ENCODE measurements around the gene ADRM1.

The ADRM1 gene

DNA sequence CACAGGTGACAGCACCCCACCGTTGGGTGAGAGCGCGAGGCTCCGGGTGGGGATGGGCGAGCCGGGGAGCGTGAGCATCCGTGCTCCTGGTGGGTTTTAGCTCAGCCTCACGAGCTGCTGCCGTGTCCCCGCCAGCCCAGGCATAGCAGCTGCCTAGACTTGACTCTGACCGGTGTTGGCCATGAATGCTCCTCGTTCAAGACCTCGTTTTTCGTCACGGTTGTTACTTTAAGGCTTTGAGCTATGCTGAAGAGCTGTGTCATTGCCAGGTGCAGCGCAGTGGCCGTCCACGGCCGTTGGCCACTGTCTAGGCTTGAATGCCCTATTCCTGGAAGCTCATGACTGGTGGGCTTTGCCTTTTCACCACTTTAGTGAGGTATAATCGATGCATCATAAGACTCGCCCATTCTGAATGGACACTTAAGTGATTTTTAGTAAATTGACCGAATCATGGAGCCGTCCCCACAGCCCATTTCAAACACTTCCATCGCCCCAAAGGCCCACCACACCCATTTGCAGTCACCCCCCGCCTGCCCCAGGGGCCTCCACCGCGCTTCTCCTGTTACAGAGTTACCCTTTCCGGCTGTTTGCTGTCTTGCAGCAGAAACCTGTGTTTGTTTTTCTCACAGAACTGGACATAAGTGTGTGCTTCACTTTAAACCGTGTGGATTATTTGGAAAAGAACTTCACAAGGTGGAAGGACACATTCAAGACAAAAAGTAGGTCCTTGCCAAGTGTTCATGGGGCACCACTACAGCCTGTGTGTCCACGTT lies 21.4 kb upstream of the ADRM1 start:
- DNase-seq, result no peak

DNA sequence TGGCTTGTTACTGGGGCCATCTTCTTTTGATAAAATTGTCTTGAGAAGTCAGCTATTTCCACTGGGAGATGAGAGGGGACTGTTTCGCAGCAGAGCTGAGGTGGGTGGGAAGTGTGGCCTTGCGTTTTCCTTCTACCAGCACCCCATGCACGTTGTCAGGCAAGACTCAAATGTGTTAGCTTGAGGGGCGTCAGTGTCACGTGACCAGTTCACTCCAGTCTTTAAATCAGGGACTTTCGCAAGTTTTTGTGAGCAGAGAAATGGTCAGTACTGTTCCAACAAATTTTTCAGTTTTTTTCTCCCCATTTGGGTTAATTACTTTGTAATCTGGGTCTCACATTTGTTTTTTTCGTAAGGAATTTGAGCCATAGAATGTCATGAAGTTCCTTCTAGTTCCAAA lies 20.7 kb upstream of the ADRM1 start:
- DNase-seq, result no peak

DNA sequence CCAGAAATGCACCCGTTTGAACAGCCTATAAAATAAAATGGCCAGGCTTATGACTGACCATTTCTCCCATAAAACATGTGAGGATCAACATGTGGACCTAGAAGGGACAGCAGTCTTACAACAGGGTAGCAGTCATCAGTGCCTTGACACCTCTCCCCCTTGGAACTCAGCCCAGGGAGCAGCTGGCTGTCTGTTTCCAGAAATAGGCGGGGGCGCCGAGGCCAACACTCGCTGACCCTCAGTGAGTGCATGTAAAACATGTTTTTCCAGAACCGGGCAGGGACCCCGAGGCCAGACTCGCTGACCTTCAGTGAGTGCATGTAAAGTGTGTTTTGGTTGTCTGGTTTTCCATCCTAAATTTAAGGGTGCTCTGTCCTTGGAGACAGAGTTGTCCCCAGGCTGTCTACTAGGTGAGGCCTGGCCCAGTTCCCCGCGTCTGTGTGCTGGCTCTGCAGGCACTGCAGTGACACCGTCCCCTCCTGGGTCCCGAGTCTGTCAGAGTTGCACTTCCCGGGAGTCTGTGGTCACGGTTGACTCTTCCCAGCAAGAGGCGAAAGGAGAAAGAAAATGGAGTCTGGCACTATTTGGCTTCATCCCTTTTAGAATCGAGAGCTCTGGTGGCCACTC lies 19.8 kb upstream of the ADRM1 start:
- no peak for DNase-seq

DNA sequence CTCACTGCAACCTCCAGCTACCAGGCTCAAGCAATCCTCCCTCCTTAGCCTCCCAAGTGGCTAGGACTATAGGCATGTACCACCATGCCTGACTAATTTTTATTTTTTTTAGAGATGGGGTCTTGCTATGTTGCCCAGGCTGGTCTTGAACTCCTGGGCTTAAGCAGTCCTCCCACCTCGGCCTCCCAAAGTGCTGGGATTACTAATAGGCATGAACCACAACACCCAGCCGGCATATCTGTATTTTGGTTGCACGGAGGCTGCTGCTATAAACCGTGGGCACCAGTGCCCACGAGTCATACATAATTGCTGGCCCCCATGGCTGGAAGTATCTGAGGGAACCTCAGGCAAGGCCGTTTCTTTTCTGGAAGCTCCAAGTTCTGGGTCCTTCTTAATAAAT lies 18.3 kb upstream of the ADRM1 start:
- no peak for DNase-seq

DNA sequence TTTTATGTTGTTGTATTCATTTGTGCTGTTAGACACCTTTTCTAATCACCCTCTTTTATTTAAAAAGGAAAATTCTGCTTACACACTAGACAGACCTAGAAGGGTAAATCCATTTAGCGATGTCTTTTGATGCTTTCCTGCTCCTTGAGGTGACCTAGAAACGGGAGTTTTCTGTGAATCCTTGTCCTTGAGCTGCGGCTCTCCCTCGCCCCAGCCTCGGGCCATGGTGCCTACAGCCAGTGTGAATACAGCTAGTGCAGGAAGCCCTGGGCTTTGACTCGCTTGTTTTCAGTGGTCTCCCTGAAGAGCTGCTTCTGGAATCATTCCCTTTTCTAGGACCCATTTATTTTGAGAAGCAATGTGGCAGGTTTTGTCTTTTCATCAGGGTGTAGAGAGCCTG lies 17.6 kb upstream of the ADRM1 start:
- DNase-seq, result no peak

DNA sequence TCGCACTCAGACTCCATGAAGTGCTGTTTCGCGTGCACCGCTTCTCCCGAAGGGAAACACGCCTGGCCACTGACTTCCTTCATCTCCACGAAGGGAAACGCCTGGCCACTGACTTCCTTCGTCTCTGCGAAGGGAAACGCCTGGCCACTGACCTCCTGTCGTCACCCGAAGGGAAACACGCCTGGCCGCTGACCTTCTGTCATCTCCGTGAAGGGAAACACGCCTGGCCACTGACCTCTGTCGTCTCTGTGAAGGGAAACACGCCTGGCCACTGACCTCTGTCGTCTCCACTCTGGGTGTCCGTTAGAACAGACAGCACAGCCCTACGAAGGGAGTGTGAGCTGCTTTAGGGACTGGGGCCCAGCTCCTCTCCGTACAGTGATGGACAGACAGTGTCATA lies 17.1 kb upstream of the ADRM1 start:
- DNase-seq, result no peak

DNA sequence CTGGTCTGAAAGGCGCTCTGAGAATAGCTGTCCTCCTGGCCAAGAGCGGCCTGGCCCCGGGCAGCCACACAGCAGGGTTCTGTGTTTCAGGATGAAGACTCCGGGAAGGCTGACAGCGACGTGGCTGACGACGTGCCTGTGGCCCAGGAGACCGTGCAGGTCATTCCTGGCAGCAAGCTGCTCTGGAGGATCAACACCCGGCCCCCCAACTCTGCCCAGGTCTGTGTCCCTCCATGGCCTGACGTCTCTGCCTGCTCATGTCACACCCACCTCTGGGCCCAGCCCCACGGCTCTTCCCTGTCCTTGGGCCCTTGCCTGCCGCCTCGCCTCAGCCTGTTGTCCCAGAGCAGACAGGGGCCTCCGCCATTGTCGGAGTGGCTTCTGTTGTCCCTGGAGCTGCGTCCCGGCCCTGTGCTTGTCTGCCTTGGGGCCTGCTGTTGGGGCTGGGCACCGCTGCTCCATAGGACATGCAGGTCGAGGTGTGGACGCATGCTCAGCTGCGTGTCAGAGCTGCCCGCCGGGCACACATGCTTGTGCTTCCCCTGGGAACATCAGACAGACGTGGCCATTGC lies 16.2 kb upstream of the ADRM1 start:
- DNase-seq, result no peak

DNA sequence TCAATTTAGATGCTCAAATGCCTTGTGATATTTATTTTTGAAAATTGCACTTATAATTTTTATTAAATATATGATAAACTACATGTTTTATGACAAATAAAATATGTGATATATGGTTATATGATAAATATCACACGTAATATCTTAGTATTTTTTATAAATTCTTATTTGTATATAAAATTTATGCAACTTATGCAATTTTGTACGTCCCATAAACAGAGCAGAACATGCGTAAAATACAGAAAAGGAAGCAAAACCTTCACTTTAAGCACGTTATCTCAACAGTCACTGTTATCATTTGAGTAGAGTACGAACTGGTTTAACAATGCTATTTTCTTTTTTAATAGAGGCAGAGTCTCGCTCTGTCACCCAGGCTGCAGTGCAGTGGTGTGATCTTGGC lies 15.7 kb upstream of the ADRM1 start:
- no peak for DNase-seq

DNA sequence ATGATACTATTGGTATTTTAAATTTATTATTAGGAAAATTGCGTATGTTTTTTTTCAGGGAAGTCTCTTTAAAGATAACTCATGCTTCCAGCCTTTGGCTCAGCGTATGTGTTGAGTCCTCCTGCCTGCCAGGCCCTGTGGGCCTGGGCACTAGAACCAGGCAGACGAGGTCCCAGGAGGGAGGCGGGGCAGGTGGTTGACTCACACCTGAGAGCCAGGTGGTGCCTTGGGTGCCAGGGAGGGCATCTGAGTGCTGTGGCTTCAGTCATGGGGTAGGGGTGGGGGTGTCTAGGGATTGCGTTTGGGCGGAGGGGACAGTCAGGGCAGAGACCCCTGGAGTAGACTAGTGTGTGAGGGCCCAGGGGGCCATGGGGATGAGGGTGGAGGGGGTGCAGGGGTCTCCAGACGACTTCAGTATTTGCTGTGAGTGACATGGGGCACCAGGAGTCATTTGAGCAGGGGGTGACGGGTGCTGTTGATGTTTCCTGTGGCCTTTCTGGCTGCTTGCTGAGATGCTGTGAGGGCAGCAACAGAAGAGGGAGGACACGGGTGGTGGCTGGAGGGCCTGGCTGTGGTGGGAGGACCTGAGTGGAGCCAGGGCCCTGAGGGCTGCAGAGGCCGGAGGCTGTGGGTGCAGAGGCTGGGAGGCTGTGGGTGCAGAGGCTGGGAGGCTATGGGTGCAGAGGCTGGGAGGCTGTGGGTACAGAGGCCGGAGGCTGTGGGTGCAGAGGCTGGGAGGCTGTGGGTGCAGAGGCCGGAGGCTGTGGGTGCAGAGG lies 14.8 kb upstream of the ADRM1 start:
- DNase-seq, result no peak

DNA sequence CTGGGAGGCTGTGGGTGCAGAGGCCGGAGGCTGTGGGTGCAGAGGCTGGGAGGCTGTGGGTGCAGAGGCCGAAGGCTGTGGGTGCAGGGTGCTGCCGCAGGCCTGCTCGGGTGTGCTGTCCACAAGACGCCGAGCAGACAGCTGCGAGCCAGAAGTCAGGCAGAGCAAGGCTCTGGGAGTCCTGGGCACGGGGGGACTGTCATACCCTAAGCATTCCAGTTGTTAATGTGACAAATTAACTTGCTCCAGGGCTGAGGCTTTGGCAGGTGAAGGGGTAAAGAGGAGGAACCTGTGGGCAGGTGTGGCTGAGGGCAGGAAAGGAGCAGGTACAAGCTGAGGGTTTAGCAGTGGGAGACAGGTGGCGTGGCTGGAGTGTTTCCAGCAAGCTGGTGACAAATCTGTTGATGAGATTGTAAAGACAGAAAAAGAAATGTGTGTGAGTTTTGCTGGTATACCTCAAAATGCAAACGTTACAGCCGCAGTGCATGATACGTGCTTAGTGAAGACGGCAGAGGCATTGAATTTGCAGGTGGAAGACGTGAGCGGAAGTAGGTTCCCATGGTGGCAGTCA lies 14.2 kb upstream of the ADRM1 start:
- DNase-seq, result no peak

DNA sequence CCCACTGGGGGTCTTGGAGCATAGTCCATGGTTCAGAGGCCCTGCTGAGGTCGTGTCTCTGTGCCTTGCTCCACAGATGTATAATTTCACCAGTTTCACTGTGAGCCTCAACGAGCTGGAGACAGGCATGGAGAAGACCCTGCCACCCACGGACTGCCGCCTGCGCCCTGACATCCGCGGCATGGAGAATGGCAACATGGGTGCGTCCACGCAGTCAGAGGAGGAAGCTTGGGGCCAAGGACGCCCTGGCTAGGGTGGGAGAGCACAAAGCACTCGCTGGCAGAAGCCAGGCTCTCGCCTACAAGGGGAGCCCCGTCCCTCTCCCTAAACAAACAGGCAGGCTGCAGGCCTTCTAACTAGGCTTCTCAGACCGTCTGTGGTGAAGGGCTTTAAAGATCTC lies 13.7 kb upstream of the ADRM1 start:
- no peak for DNase-seq

DNA sequence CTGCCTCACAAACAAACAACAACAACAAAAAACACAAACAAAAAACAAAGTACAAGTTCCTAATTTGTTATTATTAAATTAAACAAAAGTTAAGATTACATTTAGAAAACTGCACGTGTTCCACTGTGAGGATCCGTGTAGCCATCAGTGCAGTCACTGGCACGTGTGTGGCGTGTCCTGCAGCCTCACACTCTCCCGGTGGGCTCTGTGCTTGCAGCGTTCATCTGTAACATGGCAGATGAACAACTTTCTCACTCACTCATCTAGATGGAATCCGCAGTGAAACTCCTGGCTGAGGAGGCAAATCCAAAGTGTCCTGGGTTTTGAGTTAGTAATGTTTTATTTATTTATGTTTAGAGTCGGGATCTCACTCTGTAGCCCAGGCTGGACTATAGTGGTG lies 12.9 kb upstream of the ADRM1 start:
- no peak for DNase-seq

DNA sequence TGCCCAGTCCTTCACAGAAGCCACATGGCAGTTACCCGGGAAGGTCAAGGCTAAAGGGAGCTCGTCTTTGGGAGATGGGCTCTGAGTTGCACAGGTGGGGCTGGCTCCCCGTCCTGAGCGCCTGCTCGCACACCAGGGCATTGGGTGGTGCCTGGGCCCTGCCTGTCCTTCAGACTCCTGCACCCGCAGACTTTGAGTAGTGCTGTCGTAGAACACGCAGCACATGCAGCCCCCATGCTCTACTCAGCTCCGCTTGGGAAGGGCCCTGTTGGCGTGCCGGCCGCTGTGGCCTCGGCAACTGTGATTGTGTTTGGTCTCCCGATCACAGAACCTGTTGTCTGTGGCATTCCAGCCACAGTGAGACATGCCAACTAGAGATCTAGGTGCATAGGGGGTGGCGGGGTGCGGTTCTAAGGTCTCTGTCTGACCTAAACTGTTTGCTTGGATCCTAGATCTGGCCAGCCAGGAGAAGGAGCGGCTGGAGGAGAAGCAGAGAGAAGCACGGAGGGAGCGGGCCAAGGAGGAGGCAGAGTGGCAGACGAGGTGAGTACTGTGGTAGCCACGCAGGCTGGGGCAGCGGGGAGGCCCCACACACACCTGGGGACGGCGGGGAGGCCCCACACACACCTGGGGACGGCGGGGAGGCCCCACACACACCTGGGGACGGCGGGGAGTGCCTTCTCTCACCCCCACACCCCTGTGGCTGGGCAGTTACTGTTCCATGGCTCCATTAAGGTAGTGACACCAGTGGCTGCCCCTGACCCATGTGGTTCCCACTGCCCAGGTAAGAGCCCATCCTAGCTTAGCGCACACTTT lies 11.3 kb upstream of the ADRM1 start:
- DNase-seq, result no peak

DNA sequence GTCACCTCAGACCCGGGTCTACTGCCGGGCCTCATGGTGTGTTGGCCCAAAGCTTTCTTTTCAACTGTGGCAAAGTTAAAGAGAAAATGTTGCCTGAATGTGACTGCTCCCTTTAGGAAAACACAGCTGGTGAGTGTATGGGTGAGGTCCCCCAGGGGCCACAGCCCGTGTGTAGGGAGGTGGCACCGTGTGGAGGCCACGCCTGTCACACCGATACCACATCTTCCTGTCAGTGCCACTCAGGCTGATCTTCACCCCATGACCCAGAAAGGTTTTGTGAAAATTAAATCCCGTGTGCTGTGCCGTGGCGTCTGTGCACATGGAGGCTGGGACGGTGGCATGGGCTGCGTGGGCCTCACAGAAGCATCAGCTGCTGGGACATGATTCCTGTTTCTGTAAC lies 10.7 kb upstream of the ADRM1 start:
- no peak for DNase-seq

DNA sequence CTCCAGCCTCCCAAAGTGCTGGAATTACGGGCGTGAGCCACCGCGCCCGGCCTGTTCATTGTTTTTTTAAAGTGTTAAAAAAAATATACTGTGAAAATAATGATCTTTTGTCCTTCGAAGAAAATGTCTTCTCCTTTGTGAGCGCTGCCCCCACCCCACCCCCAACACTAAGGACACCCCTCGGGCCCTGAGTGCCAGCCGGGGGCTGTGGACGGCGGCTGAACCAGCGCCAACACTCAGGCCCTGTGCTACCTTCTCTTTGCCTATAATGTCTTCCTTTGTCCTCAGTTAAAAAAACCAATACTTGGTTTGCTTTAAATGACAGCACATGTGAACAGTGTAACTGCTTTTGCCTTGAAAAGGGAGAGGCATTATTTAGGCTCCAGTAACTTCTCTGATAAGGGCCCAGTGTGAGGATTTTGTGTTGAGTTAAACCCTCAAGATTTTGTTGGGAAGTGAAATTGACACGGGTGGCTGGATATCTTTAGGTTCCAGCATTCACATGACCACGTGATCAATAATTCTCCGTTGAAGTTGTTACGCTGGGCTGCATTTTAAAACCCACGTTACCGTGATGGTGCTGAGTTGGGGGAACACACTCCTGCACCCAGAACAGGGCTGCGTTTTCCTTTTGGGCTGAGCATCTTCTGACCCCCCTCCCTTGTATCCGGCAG lies 9.5 kb upstream of the ADRM1 start:
- DNase-seq, result no peak

DNA sequence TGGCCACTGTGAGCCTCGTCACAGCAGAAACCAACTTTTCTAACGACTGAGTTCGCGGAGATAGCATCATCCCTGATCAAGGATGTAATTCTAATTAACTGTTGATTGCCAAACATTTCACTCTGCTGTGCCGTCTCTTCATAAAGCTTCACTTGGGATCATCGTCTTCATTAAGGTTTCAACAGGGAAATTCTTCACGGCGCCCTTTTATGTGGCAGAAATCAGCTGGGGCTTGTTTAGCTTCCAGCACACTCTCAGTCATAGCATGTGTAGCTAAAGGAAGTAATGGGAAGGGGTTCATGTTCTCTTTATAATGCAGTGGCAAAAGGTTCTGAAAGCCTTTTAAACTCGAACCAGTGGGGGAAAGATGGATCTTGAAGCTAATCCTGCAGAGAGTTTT lies 8.9 kb upstream of the ADRM1 start:
- no peak for DNase-seq

DNA sequence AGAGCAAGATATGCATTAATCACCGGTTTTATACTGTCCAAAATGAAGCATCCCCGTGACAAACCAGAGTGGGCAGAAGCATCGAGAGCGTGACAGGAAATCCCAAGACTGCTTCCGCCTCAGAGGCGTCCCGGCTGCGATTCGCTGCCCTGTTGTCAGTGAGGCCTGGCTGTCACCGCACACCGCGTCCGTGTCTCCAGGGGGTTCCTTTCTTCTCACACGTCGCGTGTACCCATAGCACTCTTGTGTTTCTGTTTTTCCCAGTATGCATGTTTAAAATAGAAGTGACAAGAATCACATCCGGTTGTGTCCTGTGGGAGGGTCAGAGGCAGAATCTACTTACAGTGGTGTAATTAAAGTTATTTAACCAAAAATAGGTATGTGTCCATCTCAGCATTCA lies 8.3 kb upstream of the ADRM1 start:
- no peak for DNase-seq

DNA sequence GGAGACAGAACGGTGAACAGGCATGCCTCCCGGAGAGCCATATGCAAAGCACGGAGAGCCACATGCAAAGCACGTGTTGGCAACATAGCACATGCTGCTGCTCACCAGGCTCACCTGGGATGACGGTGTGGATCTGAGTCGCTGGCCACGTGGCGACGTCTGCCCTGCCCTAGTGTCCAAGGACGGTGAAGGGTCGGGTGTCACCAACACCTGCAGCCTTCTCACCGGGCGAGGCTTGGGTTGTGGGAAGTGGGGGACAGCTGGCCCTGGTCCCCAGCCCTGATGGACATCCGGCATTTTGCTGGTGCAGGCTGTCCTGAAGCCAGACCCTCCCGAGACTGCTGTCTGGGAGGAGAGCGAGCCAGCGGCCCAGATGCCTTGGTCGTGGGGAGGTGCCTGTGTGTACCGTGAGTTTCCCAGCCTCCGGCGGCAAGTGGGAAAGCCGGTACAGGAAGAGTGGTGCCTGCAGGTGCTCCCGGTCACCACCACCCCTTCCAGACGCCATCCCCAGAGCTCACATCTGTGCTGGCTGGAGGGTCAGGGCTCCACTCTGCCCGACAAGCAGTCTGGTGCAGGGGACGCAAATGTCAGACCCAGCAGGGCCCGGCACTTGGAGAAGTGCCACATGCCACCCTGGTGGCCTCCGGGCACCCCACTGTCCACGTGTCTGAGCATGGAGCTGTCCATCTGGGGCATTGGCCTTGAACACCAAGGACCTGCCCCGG lies 5.9 kb upstream of the ADRM1 start:
- no peak for DNase-seq

DNA sequence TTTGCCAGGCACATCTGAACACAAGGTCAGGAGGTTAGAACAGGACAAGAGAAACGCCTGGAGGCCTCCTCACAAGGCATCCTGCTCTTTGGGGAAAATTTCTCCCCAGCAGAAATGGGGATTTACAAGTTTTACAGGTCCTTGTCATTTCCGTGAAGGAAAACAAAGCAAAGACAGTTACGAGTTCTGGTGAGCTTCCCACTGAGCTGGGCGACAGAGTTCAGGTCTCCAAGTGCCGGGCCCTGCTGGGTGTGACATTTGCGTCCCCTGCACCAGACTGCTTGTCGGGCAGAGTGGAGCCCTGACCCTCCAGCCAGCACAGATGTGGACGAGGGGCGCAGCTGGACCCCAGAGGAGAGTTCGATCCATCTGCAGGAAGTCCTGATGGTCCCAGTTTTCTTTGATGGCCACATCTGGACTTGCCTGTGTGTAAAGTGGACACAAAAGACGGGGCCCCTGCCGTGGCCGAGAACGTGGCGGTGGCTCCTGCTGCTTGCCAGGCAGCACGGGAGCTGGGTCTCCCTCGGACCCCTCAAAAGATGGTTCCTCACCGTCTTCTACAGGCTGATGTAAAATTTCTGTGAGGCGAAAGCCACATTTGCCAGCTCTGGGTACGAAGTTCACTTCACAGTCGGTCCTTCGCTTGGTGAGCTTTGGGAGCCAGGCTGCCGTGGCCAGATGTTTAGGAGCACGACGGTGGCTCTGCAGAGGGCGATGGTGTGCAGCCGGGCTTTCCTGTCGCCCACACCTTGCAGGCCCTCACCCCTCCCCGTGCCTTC lies 5.2 kb upstream of the ADRM1 start:
- no peak for DNase-seq

DNA sequence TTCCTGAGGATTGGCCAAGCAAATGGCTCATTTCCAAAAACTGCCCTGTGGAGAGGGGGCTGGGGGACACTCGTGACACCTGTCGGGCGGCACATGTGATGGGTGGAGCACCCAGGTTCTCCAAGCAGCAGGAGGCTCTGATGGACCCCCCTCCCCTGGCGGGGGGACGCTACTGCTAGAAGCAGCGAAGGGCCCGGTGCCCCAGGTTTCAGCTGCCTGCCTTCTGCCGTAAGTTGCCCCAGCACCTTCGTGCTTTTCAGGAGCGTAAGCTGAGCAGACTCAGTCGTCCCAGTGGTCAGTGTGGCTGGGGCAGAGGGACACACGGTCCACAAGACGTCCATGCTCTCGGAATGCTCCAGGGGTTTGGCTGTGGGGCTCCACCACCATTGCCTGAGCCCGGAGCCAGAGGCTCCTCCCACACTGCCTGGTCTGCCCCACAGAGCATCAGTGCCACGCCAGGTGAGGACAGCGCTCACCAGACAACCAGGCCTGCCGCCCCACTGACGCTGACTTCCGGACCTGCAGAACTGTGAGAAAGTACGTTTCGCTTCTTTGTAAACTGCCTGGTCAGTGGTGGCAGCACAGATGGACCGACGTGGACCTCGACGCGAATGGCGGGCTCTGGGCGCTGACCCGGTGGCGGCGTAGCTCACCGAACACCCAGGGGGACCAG lies 4.1 kb upstream of the ADRM1 start:
- no peak for DNase-seq
